Measurements from ENCODE around the gene DYNLT4. TPM values are rescaled to one million over a fixed set of nuclear protein-coding genes. Genes with fewer than 3 reads are reported as not detected.

Gene DYNLT4
- total RNA-seq, 3 donors from 2014 or later (not counting 1 experiment from before 2014, with no cell fraction given): 0.96 to 1.2 TPM; not detected in 1

DNA sequence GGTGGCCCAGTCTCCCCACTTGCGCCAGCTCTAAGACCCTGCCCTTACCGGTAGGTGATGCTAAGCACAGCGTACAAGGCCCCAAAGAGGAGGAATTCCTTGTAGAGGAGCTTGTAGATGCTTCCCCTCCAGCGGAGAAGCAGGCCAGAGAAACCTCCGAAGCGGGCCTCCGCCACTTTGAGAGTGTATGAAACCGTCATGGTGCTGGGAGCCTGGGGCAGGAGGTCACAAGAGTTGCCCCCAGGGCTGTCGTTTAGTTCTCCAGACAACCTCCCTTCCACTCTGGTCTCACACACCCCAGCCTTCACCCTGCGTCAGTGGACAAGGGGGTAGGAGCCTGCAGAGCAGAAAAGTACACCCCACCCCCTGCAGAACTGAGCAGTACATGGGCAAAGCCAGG is 19.6 kb downstream of the DYNLT4 start:
- intact Hi-C loops (cut with micrococcal nuclease): loop anchor here (5.0 kb wide), 1 partner anchor 50 kb away; no protein-coding TSS in a partner anchor
- peaks cover 21 to 26% of the 10 kb centered on the region in 2 donors for H3K4me1 Mint-ChIP-seq
- Histone ChIP-seq H3K36me3 (ENCODE audit: control insufficient read depth, insufficient read depth, low read length) (no peaks in the 10 kb centered on the region), H3K27ac (ENCODE audit: low read length) (no peak overlapping the region), H3K4me1 (ENCODE audit: control insufficient read depth, insufficient read depth, low read length) (peaks cover 31% of the 10 kb centered on the region), H3K4me3 (ENCODE audit: low read length) (no peak overlapping the region), H3K27me3 (ENCODE audit: control insufficient read depth, insufficient read depth, low read length) (no peaks in the 10 kb centered on the region), H3K9me3 (ENCODE audit: control insufficient read depth, insufficient read depth, low read length) (no peaks in the 10 kb centered on the region)
- DNase-seq (no peak), ATAC-seq (no peak)
- H3K9me3 Mint-ChIP-seq: no peaks in the 10 kb centered on the region
- H3K27me3 Mint-ChIP-seq (ENCODE audit: low read depth in 2 of 2): no peaks in the 10 kb centered on the region
- no peaks in the 10 kb centered on the region for H3K36me3 Mint-ChIP-seq
- TF ChIP-seq, protein P1, sequence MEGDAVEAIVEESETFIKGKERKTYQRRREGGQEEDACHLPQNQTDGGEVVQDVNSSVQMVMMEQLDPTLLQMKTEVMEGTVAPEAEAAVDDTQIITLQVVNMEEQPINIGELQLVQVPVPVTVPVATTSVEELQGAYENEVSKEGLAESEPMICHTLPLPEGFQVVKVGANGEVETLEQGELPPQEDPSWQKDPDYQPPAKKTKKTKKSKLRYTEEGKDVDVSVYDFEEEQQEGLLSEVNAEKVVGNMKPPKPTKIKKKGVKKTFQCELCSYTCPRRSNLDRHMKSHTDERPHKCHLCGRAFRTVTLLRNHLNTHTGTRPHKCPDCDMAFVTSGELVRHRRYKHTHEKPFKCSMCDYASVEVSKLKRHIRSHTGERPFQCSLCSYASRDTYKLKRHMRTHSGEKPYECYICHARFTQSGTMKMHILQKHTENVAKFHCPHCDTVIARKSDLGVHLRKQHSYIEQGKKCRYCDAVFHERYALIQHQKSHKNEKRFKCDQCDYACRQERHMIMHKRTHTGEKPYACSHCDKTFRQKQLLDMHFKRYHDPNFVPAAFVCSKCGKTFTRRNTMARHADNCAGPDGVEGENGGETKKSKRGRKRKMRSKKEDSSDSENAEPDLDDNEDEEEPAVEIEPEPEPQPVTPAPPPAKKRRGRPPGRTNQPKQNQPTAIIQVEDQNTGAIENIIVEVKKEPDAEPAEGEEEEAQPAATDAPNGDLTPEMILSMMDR (IDR thresholded peaks at IDR 0.05): no peak
- 95% methylated on average over 10 of the region's 10 CpGs for WGBS (ENCODE audit: insufficient coverage)
- H3K27ac Mint-ChIP-seq: no peak overlapping the region
- no peak overlapping the region for H3K4me3 Mint-ChIP-seq

DNA sequence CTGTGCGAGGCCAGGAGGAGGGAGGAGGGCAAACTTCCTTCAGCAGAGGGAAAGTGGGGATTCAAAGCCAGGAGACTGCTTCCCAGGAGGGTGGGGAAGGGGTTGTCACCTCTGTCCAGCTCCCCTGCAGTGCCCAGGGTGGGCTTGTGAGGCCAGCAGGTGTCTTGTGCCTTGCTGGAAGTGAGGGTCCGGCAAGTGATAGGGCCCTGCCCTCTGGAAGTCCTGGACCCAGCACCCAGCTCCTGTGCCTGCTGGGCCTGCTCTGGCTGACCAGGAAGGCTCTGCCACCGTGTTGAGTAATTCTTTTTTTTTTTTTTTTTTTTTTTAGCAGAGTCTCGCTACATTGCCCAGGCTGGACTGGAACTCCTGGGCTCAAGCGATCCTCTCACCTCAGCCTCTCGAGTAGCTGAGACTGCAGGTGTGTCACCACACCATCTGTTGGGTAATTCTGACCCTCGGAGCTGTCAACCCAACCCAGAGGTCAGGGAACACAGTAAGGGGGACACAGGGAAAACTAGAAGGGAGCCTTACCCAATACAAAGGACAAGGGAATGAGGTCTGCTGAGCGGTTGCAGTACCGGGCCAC is 20.2 kb downstream of the DYNLT4 start:
- no peak overlapping the region for H3K4me3 ChIP-seq (ENCODE audit: low read length)
- WGBS (ENCODE audit: insufficient coverage): 80% methylated on average over 8 of the region's 9 CpGs
- Mint-ChIP-seq H3K27me3 (ENCODE audit: low read depth in 2 of 2) (no peaks in the 10 kb centered on the region), H3K27ac (peak overlapping the region in 1 of 2 donors; percentile 80), H3K36me3 (no peaks in the 10 kb centered on the region), H3K4me1 (peaks cover 21 to 26% of the 10 kb centered on the region in 2 donors), H3K9me3 (no peaks in the 10 kb centered on the region), H3K4me3 (no peak overlapping the region)
- DNase-seq: no peak
- TF ChIP-seq, protein P1 (IDR thresholded peaks at IDR 0.05): no peak
- intact Hi-C loops (cut with micrococcal nuclease): loop anchor here (1.0 to 5.0 kb wide), 2 partner anchors 32 to 50 kb away; no protein-coding TSS in a partner anchor
- peaks cover 31% of the 10 kb centered on the region for H3K4me1 ChIP-seq (ENCODE audit: control insufficient read depth, insufficient read depth, low read length)
- no peak for ATAC-seq
- H3K27me3 ChIP-seq (ENCODE audit: control insufficient read depth, insufficient read depth, low read length): no peaks in the 10 kb centered on the region
- H3K27ac ChIP-seq (ENCODE audit: low read length): peak overlapping the region; percentile 20
- no peaks in the 10 kb centered on the region for H3K36me3 ChIP-seq (ENCODE audit: control insufficient read depth, insufficient read depth, low read length)
- H3K9me3 ChIP-seq (ENCODE audit: control insufficient read depth, insufficient read depth, low read length): no peaks in the 10 kb centered on the region

DNA sequence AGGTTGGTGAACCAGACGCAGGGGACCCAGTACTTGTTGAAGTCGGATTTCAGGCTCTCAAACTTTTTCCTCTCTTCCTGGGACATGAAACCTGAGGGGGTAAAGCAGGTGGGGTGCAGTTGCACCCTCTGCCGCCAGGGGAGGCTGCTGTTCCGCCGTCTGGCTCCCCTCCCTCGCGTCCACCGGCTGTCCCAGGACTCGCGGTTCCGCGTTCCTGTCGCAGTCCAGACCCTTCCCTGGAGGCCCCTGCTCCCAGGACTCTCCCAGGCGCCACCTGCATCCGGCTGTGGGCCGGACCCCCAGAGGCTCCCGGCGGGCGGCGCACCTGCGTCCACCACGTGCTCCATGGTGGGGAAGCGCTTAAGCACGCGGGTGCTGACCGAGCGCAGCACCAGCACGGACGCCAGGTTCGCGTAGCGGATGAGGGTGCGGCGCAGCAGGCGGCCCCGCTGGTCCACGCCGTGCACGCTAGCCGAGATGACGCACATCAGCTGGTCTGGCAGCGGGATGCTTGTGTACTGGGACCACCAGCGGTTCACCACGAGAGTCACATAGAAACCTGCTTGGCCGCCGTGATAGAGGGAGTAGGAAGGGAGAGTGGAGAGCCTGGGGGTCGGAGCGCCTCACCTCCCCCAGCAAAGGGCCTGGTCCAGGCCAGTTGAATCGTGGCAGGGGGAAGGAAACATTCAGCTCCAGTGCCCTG is 20.9 kb downstream of the DYNLT4 start:
- TF ChIP-seq, protein P1 (IDR thresholded peaks at IDR 0.05): peak; percentile 99
- ATAC-seq (peak; percentile 81 to 89 (median 82)), DNase-seq (peak; percentile 74 to 91)
- H3K27me3 ChIP-seq (ENCODE audit: control insufficient read depth, insufficient read depth, low read length): no peaks in the 10 kb centered on the region
- no peaks in the 10 kb centered on the region for H3K27me3 Mint-ChIP-seq (ENCODE audit: low read depth in 2 of 2)
- H3K4me3 Mint-ChIP-seq: peak overlapping the region; percentile 75
- WGBS (ENCODE audit: insufficient coverage): 4% methylated on average over 49 of the region's 49 CpGs
- peak overlapping the region; percentile 49 for H3K4me3 ChIP-seq (ENCODE audit: low read length)
- no peaks in the 10 kb centered on the region for H3K36me3 Mint-ChIP-seq
- H3K9me3 Mint-ChIP-seq: no peaks in the 10 kb centered on the region
- H3K9me3 ChIP-seq (ENCODE audit: control insufficient read depth, insufficient read depth, low read length): no peaks in the 10 kb centered on the region
- peak overlapping the region; percentile 20 for H3K27ac ChIP-seq (ENCODE audit: low read length)
- H3K27ac Mint-ChIP-seq: peak overlapping the region; percentile 62 to 80
- H3K36me3 ChIP-seq (ENCODE audit: control insufficient read depth, insufficient read depth, low read length): peaks cover 2% of the 10 kb centered on the region
- intact Hi-C loops (cut with micrococcal nuclease): loop anchor here (1.0 to 5.0 kb wide), 2 partner anchors 33 to 51 kb away; no protein-coding TSS in a partner anchor
- peaks cover 31% of the 10 kb centered on the region for H3K4me1 ChIP-seq (ENCODE audit: control insufficient read depth, insufficient read depth, low read length)
- H3K4me1 Mint-ChIP-seq: peaks cover 21 to 26% of the 10 kb centered on the region in 2 donors

Measured in natural killer cell (primary cell).